HG02678 (cell line): ENCODE data around the gene GMDS.
A peak's percentile ranks its signal among the peaks of the same experiment; 100 is the strongest.

Experiments used
- ATAC-seq: cut with Tn5 transposase; IDR thresholded peaks from one replicate; pipeline ENCODE4 v1.9.1; 2021; ENCODE audit warnings: mild to moderate bottlenecking, moderate library complexity; ENCODE audit not compliant: unreplicated experiment

GMDS gene

DNA sequence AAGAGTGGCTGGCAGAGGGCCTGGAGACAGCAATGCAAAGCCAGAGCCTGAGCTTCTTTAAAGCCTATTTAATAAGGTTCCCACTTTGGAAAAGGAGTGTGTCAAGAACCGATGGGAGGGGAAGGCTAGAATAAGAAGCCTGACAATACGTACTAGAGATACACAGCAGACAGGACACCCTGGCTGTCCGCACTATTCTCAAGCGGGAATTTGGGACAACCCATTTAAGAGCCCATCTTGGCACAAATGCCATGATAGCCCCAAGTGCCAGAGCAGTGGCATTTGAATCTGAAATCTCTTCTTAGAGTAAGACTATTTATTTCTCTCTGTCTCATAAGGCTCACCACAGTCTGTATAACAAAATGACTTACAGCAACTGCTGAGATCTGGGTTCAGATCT lies 3.1 kb downstream of the GMDS start:
- ATAC-seq, result no peak

DNA sequence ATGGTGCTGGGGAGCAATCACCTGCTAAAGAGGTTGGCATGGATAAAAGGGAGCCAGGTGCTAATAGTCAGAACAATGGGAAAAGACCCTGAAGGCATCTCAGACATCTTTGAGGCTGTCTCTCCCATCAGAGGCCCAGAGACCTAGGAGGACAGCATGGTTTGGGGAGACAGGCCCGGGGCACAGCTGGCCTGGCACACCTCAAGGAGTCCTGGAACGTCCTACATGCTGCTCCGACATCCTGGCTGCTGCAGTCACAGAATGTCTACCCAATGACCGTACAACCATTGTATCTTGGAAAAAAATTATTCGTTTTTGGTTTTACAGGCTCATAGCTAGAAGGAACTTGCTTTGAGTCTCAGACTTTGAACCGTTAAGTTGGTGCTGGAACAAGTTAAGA lies 4.4 kb downstream of the GMDS start:
- no peak for ATAC-seq

DNA sequence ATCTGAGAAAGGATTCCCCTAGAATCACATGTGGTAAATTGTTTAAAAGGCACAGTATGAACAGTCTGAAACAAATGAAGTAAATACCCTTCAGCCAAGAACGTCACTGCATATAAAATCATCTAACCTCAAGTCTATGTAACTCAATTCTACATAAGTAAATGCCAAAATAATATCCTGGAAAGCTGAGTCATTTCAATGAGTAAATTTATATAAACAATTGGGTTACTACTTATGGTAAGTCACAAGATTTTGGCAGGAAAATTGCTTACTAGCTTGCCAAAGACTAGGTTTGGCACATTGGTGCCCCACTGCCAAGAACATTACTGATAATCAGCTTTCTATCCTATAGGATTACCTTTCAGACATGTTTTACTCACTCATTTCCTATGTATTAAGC lies 8.4 kb downstream of the GMDS start:
- ATAC-seq, result no peak

DNA sequence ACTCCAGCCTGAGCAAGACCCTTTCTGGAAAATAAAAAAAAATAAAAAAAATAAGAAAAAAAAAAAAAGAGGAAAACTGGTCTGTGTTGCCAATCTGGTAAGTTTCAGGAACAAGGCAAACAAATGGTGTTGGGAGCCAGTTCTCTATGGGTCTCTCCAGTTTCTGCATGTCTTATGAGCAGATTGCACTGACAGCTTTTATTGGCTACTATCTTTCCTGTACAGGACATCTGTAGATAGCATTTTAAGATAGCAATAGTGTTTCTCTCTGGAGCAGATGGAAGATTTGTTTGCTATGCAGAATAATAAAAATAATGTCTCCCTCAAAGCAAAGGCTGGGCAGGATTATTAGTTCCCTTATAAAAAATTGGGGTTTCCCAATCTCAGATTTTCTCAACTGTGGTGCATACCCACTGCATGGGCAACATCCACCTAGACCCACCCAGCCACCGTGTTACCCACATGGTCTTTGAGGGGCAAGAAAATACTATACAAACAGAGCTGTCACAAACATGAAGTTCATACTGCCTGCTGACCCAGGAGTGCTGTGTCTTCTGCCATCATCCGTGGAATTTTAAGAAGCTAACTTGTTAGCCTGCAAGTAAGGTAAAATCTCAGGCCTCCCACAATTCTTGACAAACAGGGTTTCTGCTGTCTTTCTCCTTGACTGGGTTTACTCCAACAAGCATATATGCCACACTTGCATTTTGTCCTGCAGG lies 9.5 kb downstream of the GMDS start:
- no peak for ATAC-seq

DNA sequence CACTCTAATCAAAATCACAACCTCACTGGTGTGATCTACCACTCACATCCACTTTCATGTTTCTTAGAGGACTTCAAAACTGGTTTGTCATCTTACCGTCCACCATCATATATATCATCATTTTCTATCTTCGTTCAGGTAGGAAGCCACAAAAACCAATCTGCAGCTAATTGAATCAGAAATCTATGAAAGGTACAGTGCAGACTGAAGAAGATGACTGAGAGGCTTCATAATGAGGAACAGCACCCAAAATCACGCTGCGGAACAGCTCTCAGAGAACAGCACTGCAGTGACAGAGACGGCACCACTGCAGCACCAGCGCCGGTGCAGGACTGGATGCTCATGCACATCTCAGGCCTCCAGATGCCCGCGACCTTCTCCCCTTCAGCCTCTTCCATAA lies 13.0 kb downstream of the GMDS start:
- ATAC-seq, result peak; percentile 71

DNA sequence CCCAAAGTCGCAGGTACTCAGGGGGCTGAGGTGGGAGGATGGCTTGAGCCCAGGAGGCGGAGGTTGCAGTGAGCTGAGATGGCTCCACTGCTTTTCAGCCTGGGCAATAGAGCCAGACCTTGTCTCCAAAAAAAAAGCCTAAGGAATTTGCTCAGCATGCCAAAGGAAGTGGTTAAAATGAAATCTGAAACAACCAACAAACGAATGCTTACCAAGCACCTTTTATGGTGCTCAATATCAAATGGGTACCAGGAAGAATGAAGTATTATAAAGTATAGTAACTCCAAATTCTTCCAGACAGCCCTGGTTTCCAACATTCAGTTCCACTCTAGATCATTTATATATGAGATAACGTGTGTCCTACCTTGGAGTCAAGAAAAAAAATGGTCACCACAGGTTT lies 14.0 kb downstream of the GMDS start:
- no peak for ATAC-seq

DNA sequence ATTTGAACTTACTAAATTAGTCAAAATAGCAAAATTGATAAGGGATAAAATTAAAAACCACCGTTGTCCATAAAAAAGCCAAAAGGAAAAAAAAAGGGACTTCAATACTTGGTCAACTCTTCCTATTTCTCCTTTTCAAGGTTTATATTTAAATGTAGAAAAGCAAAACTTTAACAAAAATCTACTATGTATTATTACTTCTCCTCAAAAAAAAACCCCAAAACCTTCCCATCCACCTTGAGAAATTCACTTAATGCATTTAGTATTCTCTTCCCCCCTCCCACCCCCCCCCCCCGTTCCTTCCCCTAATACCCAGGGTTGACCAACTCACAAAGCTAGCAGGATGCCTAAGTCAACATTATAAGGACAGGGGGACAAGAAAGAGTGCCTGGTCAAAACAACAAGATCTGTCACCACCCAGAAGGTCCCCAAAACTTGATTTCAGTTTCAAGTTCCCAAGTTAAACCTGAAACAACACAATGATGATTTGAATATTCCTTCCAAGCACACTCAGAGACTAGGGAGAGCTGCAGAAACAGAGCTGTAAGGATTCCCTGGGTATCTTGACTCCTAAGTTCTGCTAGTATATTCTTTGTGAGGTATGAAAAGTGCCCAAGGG lies 14.6 kb downstream of the GMDS start:
- peak; percentile 53 for ATAC-seq

DNA sequence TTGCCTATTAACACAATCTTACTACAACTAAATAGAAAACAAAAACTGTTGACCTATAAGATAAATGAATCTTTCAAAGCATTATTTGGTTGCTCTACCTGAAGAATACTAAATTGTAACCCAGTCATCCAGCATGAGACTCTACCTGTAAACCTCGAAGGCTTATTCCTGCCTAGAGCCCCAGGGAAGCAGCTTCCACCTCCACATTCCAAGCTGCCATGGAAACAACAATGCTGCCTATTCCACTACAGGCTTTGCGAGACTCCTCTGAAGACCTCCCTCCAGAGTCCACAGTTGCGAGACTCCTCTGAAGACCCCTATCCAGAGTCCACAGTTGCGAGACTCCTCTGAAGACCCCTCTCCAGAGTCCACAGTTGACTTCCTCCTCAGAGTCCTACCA lies 15.7 kb downstream of the GMDS start:
- no peak for ATAC-seq

DNA sequence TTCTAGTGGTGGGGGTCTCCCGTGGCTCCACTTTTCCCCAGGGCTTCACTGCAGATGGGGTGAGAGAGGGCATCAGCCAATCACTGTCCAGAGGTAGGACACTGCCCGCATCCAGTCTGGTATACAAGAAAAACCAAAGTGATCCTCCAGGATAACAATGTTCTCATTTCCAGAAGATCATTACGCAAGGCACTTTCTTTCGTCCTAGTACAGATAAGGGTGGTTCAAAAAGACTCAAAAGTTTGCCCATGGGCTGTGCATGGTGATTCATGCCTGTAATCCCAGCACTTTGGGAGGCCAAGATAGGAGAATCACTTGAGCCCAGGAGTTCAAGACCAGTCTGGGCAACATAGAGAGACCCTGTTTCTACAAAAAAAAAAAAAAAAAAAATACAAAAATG lies 16.4 kb downstream of the GMDS start:
- no peak for ATAC-seq

DNA sequence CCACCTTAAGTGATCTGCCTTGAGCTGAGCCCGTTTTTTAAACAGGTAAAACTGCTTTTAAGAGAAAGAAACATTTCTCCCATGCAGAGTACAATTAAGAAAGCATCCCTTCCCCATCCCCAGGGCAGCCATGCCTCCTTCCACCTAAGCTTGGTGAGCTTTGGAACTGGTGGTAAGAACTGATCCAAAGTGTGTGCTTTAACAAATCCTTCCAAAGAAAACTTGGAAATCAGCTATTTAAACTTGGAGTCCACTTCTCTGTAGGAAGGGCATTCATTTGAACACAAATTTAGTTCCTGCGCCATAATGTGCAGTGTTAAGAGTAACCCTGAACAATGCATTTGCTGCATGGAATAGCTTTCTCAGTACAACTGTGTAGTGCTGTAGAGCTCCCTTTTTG lies 17.0 kb downstream of the GMDS start:
- no peak for ATAC-seq

DNA sequence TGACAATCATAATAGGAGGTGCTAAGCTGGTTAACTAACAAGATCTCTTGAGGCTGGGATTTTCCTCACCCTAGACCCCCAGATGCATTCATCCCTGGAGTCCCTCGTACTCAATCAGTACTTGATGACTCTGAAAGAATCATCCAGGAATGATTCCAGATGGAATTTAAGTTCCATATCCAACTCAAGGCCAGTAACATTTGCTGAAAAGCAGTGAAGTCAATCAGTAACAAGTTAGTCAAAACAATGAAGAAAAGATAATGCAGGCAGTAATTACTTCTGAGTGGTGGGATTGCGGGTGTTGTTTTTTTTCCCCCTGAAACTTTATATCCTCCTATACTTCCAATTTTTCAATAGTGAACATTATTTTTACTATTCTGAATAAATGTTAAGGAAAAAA lies 18.6 kb downstream of the GMDS start:
- no peak for ATAC-seq

DNA sequence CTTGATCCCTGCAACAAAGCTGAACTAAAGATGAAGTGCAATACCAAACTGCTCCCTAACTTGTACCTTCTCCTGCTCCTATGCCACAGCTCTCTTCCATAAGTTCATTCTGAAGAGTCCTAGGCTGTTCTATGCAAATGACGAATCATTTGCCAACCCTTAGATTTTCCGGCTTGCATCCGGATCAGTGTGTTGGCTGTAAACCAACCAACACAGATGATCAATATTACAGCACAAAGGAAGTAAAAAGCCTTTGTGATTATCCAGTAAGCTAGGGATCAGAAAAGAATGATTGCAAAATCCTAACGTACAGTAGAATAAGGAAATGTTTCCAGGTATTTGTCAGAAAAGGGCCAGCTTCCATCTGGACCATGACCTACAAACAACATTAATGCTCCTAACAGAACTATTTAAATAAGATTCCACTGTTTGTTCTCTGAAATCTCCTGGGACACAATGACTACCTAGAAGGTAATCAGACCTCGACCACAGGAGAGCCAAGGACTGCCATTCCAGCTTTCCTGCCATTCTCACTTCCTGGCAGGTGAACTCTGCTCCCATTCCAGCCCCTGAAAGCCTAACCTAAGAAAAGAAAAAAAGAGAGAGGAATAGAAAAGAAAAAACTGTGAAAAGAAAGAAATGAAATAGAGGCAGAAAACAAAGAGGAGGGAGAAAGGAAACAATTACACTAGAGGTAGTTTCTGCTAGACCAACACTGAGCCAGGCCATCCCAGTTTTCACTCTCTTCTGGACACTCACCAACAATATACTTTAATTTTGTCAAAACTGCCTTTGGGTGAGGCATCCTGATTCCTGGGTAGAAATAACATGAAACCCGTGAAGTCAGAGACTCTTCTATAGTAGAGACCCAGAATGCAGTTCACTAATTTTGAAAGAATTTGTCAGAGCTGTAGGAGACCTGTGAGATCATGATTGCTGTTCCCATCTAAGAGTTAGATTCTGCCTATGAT lies 19.7 kb downstream of the GMDS start:
- ATAC-seq, result no peak

DNA sequence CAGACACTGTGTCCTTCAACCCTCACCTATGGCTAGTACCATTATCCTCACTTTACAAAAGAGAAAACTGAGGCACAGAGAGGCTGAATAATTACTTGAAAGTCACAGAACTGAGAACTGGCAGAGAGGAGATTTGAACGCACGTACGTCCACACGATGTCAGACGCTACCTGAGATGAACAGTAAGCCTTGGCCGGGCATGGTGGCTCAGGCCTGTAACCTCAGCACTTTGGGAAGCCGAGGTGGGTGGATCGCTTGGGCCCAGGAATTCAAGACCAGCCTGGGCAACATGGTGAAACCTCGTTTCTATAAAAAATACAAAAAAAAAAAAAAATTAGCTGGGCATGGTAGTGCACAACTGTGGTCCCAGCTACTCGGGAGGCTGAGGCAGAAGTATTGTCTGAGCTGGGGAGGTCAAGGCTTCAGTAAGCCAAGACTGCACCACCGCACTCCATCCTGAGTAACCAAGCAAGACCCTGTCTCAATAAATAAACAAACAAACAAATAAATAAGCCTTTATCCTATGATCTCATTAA lies 20.5 kb downstream of the GMDS start:
- no peak for ATAC-seq

DNA sequence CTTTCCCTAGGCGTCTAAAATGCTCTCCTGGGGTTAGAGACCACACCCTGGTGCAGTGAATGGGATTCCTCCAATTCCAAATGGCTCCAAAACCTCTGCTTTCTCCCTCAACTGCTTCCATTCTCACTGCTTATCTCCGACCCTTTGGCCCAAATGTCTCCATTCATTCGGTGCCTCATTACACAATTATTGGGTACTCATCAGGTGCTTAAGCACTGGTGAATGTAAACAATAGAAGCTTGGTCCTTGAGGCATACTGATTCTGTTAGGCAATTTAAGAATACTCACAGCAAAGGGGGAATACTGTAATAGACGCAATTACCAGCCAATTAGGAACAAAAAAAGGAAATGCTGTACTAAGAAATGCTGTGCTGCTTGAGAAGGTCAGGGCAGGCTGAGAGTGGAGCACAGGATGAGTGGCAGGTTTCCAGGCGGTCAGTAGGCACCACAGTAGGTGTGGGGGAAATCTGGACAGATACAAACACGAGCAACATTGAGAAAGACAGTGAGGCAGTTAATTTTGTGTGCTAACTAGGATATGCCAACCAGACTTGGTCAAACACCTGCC lies 23.0 kb downstream of the GMDS start:
- ATAC-seq, result peak; percentile 26

DNA sequence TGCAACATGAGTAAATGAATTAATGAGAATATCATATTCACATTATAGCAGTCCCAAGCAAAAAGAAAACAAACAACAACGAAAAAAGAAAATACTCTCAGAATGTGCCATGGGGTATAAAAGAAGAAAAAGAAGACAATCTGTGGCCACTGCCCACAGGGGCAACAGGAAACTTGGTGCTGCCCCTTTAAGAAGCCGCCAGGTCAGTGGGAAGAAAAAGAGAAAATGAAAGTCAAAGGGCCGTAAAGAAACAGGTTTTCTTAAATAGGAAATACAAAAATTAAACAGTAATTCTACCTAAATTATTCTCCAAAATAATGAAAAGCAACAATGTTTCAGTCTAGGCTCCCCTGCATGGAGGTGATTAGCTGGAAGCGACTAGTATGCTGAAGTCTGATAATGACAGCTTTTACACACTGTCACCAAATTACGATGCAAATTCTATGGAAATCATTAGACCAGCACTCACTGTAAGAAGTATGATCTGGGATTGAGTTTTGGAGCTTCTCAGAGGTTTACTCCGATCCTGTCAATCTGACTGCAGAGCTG lies 23.6 kb downstream of the GMDS start:
- ATAC-seq, result peak; percentile 69

DNA sequence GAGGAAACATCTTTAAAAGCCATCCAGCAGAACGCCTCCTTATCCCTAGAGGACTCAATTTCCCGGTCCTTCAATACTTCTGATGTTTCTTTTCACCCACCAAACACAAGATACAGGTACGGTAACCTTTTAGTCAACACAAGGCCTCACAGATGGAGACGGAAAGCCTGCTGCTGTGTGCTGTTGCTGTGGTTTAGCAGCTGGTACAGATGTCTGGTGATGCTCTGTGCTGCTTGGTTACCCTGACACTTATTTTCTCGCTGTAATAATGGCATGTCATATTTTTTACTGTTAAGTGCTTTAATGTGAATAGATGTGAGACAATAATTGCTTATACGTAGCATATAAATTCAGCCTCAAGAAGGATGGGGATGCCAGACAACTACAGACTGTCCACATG lies 25.3 kb downstream of the GMDS start:
- ATAC-seq, result no peak

DNA sequence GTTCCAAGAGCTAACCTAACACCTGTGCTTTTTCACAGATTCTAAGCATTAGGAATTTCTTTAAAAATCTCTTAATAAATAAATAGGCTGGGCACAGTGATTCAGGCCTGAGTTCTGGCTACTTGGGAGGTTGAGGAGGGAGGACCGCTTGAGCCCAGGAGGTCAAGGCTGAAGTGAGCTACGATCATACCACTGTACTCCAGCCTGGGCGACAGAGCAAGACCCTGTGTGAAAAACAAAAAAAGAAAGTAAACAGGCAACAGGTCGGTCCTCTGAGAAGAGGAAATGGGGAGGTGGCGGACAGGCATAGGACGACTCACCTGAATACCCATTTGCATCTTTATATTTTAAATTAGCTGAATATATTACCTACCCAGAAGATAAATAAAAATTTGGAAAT lies 26.5 kb downstream of the GMDS start:
- no peak for ATAC-seq

DNA sequence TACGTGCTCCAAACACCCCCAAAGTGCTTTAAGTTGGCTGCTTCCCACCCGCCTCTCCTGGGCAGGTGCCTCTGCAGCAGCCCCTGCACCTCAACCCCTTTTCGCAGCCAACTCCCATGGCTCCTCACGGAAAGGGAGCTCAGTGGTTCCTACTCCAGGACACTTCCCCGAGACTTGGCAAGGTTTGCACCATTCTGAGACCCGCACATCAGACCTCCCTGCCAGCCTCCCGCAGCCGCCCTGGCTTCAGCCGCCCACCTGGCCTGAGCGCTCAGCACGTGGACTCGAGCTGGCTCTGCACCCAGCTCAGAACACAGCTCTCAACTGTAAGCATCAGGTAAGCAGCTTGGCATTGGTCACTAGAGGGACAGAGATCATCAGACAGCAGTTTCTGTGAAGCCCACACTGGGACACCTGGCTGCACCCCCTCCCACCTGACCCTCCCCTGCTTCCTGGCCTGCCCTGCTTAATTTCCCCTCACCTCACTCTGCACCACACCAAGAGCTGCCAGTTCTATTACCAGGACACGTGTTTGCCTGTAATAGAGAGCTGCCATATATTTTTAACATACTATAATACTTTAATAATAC lies 28.5 kb downstream of the GMDS start:
- no peak for ATAC-seq

DNA sequence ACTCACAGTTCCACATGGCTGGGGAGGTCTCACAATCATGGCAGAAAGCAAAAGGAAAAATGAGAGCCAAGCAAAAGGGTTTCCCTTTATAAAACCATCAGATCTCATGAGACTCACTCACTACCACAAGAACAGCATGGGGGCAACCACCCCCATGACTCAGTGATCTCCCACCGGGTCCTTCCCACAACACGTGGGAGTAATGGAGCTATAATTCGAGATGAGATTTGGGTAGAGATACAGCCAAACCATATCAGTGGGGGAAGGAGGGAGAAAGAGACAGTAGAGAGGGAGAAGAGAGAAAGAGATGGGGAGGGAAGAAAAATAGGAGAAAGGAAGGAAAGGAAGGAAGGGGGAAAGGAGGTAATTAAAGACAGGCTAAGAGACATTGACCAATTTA lies 30.1 kb downstream of the GMDS start:
- no peak for ATAC-seq

DNA sequence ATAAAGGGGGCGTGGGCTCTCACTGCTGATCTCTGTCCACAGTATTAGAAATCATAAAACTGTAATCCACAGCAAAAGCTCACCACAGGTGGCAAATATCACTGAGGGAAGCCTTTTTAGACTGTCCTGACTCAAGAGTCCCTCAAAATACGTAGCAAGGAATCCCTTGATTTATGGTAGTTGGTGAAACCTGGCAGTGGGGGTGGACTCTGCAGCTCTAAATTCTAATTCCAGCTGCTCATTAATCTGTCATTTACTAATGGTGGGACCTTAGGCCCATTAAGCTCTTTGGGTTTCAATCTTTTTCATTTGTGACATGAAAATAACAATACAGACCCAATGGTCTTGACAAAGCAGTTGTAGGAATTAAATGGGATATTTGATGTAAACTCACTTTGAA lies 32.3 kb downstream of the GMDS start:
- ATAC-seq, result no peak
